ENCODE results near the gene PCDH9.

DNA sequence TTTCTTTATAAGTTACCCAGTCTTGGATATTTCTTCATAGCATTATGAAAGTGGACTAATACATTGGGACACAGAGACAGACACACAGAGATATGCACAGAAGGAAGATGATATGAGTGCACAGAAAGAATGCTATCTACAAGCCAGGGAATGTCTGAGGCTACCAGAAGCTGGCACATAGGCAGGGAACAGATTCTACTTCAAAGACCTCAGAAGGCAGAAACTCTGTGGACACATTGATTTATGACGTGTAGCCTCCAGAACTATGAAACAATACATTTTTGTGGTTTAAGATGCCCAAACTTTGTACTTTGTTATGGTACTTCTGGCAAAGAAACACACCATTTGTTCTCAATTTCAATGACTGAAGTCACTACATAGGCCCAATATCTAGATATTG, 556.7 kb downstream of the PCDH9 start:
- TF ChIP-seq, protein P1, sequence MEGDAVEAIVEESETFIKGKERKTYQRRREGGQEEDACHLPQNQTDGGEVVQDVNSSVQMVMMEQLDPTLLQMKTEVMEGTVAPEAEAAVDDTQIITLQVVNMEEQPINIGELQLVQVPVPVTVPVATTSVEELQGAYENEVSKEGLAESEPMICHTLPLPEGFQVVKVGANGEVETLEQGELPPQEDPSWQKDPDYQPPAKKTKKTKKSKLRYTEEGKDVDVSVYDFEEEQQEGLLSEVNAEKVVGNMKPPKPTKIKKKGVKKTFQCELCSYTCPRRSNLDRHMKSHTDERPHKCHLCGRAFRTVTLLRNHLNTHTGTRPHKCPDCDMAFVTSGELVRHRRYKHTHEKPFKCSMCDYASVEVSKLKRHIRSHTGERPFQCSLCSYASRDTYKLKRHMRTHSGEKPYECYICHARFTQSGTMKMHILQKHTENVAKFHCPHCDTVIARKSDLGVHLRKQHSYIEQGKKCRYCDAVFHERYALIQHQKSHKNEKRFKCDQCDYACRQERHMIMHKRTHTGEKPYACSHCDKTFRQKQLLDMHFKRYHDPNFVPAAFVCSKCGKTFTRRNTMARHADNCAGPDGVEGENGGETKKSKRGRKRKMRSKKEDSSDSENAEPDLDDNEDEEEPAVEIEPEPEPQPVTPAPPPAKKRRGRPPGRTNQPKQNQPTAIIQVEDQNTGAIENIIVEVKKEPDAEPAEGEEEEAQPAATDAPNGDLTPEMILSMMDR (IDR thresholded peaks at IDR 0.05; ENCODE audit: insufficient read depth, low read depth, low read length): no peak
- no peak for TF ChIP-seq EZH2 (IDR thresholded peaks at IDR 0.05; ENCODE audit: insufficient read depth, low read length)

All from astrocyte (in vitro differentiated cells and primary cell).